IMR-90 (cell line): ENCODE data around the gene MIR17HG.

Experiments
- CTCF ChIP-seq: conservative IDR thresholded peaks from 2 replicates; pipeline ENCODE4 v1.5.1; 2012; ENCODE audit warnings: mild to moderate bottlenecking, low read depth, low read length, improper control_type of control experiment
- MAZ ChIP-seq: IDR thresholded peaks from 2 replicates; pipeline ENCODE4 v1.6.1; 2012; ENCODE audit warnings: low read depth, mild to moderate bottlenecking, low read length, improper control_type of control experiment, moderate library complexity, borderline replicate concordance

GRCh38 chr13:91319996-91320395 is 27.5 kb upstream of the MIR17HG start:
- no peak for TF ChIP-seq CTCF
- no peak for TF ChIP-seq MAZ
